HepG2 (cell line): ENCODE results near the gene SCFD2. TPM values are rescaled to one million over a fixed set of nuclear protein-coding genes. Genes with fewer than 3 reads are reported as not detected.

ENCODE experiments used
- ATAC-seq: fragments of 200-7000 bp; cut with Tn5 transposase; 3 replicates; pipeline ENCODE4 v1.9.1; 2020; ENCODE audit warnings: mild to moderate bottlenecking, moderate library complexity
- BruUV-seq: library from RNA; stranded (reverse); fragments of 400-500 nt; replicated peaks from 2 replicates; lab custom pipeline; 2021; lab: Mats Ljungman, UMichigan
- CTCF ChIA-PET: fragments of 300-600 bp; formaldehyde crosslinking; extraction: SDS; loops from one replicate; lab custom pipeline; 2021; ENCODE audit warnings: low total read pairs, inconsistent platforms, low intra/inter-chr PET ratio; lab: Yijun Ruan, JAX
- POLR2A ChIA-PET: fragments of 350-600 bp; sonication (Branson Sonifier 250); formaldehyde crosslinking; loops from one replicate; lab custom pipeline; 2020; ENCODE audit warnings: antibody characterized with exemption, inconsistent platforms; lab: Yijun Ruan, JAX
- DNase-seq: peaks from one replicate; pipeline ENCODE4 v3.0.0-alpha.2; 2015; ENCODE audit warnings: low spot score
- FAIRE-seq: peaks from 3 replicates; lab custom pipeline; 2011; peaks lifted over from hg19 to GRCh38; lab: Jason Lieb, UNC
- H2AFZ ChIP-seq: one replicate; pipeline ENCODE4 v1.6.1; 2011; ENCODE audit warnings: low read length, inconsistent platforms
- H3K27ac ChIP-seq: fragments of 300-600 bp; 3 replicates; pipeline ENCODE4 v1.8.0; 2011; ENCODE audit warnings: mixed run types, mild to moderate bottlenecking, mixed read lengths, low read length, inconsistent platforms; ENCODE audit not compliant: insufficient read depth; ENCODE audit errors: extremely low read length
- H3K27me3 ChIP-seq, 2 experiments: fragments of 200-600 bp in 1 of 2; 2 replicates in 1 of 2; 3 replicates in 1 of 2; pipeline versions ENCODE4 v1.6.0 to v1.8.0; 2011; ENCODE audit warnings: low read length in 2 of 2, mild to moderate bottlenecking in 2 of 2, moderate library complexity in 2 of 2, inconsistent platforms in 1 of 2; ENCODE audit not compliant: insufficient read depth in 2 of 2, control insufficient read depth in 1 of 2
- H3K36me3 ChIP-seq, 2 experiments: fragments of 200-600 bp in 1 of 2; replicated peaks in 1 of 2; 2 replicates in 1 of 2; 3 replicates in 1 of 2; pipeline versions ENCODE4 v1.5.1 to v1.8.0; 2011; ENCODE audit warnings: low read length in 2 of 2, inconsistent platforms in 1 of 2; ENCODE audit not compliant: insufficient read depth in 2 of 2, control insufficient read depth in 1 of 2
- H3K4me1 ChIP-seq: 2 replicates; pipeline ENCODE4 v1.5.1; 2012; ENCODE audit warnings: low read length, inconsistent platforms; ENCODE audit not compliant: insufficient read depth
- H3K4me2 ChIP-seq: 2 replicates; pipeline ENCODE4 v1.6.0; 2011; ENCODE audit warnings: low read depth, low read length, inconsistent platforms
- H3K4me3 ChIP-seq, 3 experiments: fragments of 200-600 bp in 1 of 3; sonication (generic), shearing (Covaris generic) in 1 of 3; replicated peaks in 1 of 3; 2 replicates each; pipeline ENCODE4 v1.5.1; 2011 to 2016; ENCODE audit warnings: low read length in 3 of 3, inconsistent platforms in 2 of 3, low read depth in 2 of 3, mild to moderate bottlenecking in 2 of 3, control low read depth in 1 of 3, mixed read lengths in 1 of 3; ENCODE audit not compliant: insufficient read depth in 1 of 3
- H3K79me2 ChIP-seq: one replicate; pipeline ENCODE4 v1.6.1; 2011; ENCODE audit warnings: low read length, inconsistent platforms; ENCODE audit not compliant: insufficient read depth
- H3K9ac ChIP-seq: 2 replicates; pipeline ENCODE4 v1.6.0; 2011; ENCODE audit warnings: mild to moderate bottlenecking, low read depth, low read length, inconsistent platforms; ENCODE audit not compliant: insufficient read depth
- H3K9me3 ChIP-seq: 2 replicates; pipeline ENCODE4 v1.5.1; 2012; ENCODE audit warnings: mild to moderate bottlenecking, low read length
- H4K20me1 ChIP-seq: 2 replicates; pipeline ENCODE4 v1.6.0; 2011; ENCODE audit warnings: inconsistent platforms, mild to moderate bottlenecking, low read length, moderate library complexity; ENCODE audit not compliant: insufficient read depth
- MED1 ChIP-seq: sonication (generic); formaldehyde crosslinking; IDR thresholded peaks from 2 replicates; pipeline ENCODE4 v1.4.0; 2020; ENCODE audit warnings: missing genetic modification reagents
- NFYB ChIP-seq: sonication (generic); formaldehyde crosslinking; IDR thresholded peaks from 2 replicates; pipeline ENCODE4 v1.4.0; 2020; ENCODE audit warnings: missing genetic modification reagents
- ONECUT2 ChIP-seq: sonication (generic); formaldehyde crosslinking; IDR thresholded peaks from 2 replicates; pipeline ENCODE4 v1.4.0; 2020; ENCODE audit warnings: missing genetic modification reagents
- SRSF4 ChIP-seq: fragments of 200-400 bp; formaldehyde crosslinking; IDR thresholded peaks from one replicate; pipeline ENCODE4 v1.6.1; 2018; ENCODE audit warnings: mild to moderate bottlenecking, low read depth, low read length, moderate library complexity; ENCODE audit not compliant: poor library complexity, severe bottlenecking
- THAP11 ChIP-seq: IDR thresholded peaks from 2 replicates; pipeline ENCODE4 v1.6.1; 2016; ENCODE audit warnings: missing biosample characterization, missing genetic modification reagents
- ZNF251 ChIP-seq: sonication (generic); formaldehyde crosslinking; IDR thresholded peaks from 2 replicates; pipeline ENCODE4 v1.9.0; 2021; ENCODE audit warnings: mild to moderate bottlenecking, missing genetic modification reagents
- ZNF296 ChIP-seq: sonication (generic); formaldehyde crosslinking; conservative IDR thresholded peaks from 2 replicates; pipeline ENCODE4 v1.5.0; 2020; ENCODE audit warnings: mild to moderate bottlenecking, missing genetic modification reagents
- ZNF75D ChIP-seq: sonication (generic); formaldehyde crosslinking; IDR thresholded peaks from 2 replicates; pipeline ENCODE4 v1.8.1; 2023; ENCODE audit warnings: missing genetic modification reagents, mild to moderate bottlenecking, borderline replicate concordance
- WGBS: methylation state at CpG from one replicate; pipeline ENCODE4 v1.1.6; 2017; ENCODE audit warnings: low lambda C conversion rate; 5-methylcytosine and 5-hydroxymethylcytosine counted together
- in situ Hi-C: cut with HindIII; loops from 2 replicates; pipeline ENCODE4 v1.10.0; 2017; ENCODE audit warnings: low pct_unique_long_range_greater_than_20kb; ENCODE audit not compliant: extremely low pct_ligation_motif_present
- intact Hi-C: fragments of 100-400 bp; cut with micrococcal nuclease; formaldehyde crosslinking; loops from one replicate; pipeline ENCODE4 v1.10.0; 2022; ENCODE audit not compliant: unreplicated experiment
- polyA plus RNA-seq, 8 experiments: library from polyadenylated mRNA; depleted of rRNA in 3 of 8; stranded (reverse) in 7 of 8; unstranded in 1 of 8; fragments of >200 nt; fragmentation: Illumina TruSeq in 4 of 8; extraction: Trizol in 4 of 8; gene quantifications; 2 replicates each; pipeline versions ENCODE4 v1.2.1 to v1.2.3, GENCODE V29; 2011 to 2016; ENCODE audit warnings: low read depth in 4 of 8, missing spikeins in 1 of 8, mixed read lengths in 1 of 8; ENCODE audit not compliant: insufficient read depth in 1 of 8
- total RNA-seq, 5 experiments: library from RNA; depleted of rRNA; stranded (reverse); fragments of >200 nt; fragmentation: Illumina TruSeq; extraction: Trizol; gene quantifications; 2 replicates each; pipeline ENCODE4 v1.2.3, GENCODE V29; 2016; ENCODE audit warnings: low read depth in 1 of 5
- TF ChIP-seq, protein P1 (sequence below), 2 experiments: fragments of 450-650 bp in 1 of 2; sonication (generic) in 1 of 2; formaldehyde crosslinking; IDR thresholded peaks; 2 replicates each; pipeline versions ENCODE4 v1.5.0 to v1.8.0; 2020 to 2022; ENCODE audit warnings: mild to moderate bottlenecking in 1 of 2, missing genetic modification reagents in 1 of 2
- TF ChIP-seq, protein P2 (sequence below), 2 experiments: sonication (generic) in 1 of 2; formaldehyde crosslinking in 1 of 2; IDR thresholded peaks; 2 replicates each; pipeline versions ENCODE4 v1.6.1 to v1.9.0; 2014 to 2022; ENCODE audit warnings: antibody characterized with exemption in 1 of 2, borderline replicate concordance in 1 of 2, inconsistent platforms in 1 of 2, low read depth in 1 of 2, missing genetic modification reagents in 1 of 2
- TF ChIP-seq, protein P3 (sequence below): sonication (generic); formaldehyde crosslinking; IDR thresholded peaks from 2 replicates; pipeline ENCODE4 v1.8.0; 2022; ENCODE audit warnings: missing genetic modification reagents, mild to moderate bottlenecking, inconsistent platforms, borderline replicate concordance
- TF ChIP-seq, protein P4 (sequence below): sonication (generic); formaldehyde crosslinking; IDR thresholded peaks from 2 replicates; pipeline ENCODE4 v1.5.0; 2020; ENCODE audit warnings: mild to moderate bottlenecking, missing genetic modification reagents

The SCFD2 gene
- total and polyA plus RNA-seq, 2 of the 13 experiments (the other 11 are each of a cell fraction or from before 2014, with no cell fraction given), result 4.6 to 15.6 TPM

DNA sequence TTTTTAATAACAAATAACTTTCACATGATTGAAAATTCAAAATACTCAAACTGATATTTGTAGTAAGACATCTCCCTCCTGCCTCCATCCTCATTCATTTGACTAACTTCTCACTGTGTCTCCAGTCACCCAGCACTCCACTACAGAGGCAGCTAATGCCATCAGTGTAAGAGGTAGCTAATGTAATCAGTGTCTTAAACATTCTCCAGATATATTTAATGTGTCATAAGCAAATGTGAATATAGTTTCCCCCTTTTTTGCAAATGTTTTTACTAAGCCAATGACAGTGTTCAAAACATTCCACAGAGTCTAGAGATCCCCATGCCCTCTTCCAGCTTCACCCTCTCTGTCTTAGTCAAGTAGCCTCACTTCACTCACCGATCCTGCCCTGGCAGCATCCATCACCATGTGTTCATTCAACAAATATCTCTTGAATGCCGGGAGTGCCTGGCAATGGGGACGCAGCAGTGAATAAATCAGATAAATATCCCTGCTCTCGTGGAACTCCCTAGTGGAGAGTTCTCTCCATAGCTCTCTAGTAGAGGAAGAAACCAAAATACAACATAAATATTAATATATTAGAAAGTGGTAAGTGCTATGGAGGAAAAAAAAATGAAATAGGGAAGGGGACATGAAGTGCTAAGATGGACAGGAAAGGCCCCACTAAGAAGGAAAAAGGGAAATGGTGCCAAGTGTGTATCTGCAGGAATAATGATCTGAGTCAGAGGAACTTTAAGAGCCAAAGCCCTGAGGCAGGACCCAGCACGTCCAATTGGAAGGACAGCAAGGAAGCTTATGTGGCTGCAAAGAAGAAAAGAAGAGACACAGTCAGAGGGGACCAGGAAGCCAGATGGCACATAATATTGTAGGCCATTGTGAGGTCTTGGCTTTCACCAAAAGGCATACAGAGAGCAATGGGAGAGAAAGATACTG, 18.7 kb downstream of the SCFD2 start:
- Histone ChIP-seq H3K36me3 (peaks cover 0 to 3% of the 10 kb centered on the region in 2 experiments; a peak in 1 of 5 replicates), H3K4me3 (no peak overlapping the region), H3K4me1 (no peaks in the 10 kb centered on the region), H3K27ac (no peak overlapping the region), H3K9me3 (no peaks in the 10 kb centered on the region), H3K9ac (no peak overlapping the region), H2AFZ (no peak overlapping the region), H3K4me2 (no peak overlapping the region), H3K27me3 (no peaks in the 10 kb centered on the region), H4K20me1 (no peaks in the 10 kb centered on the region), H3K79me2 (no peaks in the 10 kb centered on the region)
- TF ChIP-seq NFYB (CRISPR knock-in tag), result no peak
- TF ChIP-seq ONECUT2 (CRISPR knock-in tag), result no peak
- TF ChIP-seq ZNF296 (CRISPR knock-in tag), result no peak
- TF ChIP-seq MED1, result no peak
- TF ChIP-seq, protein P1, sequence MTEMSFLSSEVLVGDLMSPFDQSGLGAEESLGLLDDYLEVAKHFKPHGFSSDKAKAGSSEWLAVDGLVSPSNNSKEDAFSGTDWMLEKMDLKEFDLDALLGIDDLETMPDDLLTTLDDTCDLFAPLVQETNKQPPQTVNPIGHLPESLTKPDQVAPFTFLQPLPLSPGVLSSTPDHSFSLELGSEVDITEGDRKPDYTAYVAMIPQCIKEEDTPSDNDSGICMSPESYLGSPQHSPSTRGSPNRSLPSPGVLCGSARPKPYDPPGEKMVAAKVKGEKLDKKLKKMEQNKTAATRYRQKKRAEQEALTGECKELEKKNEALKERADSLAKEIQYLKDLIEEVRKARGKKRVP (CRISPR knock-in tag; IDR thresholded peaks at IDR 0.05), result no peak
- TF ChIP-seq, protein P2, sequence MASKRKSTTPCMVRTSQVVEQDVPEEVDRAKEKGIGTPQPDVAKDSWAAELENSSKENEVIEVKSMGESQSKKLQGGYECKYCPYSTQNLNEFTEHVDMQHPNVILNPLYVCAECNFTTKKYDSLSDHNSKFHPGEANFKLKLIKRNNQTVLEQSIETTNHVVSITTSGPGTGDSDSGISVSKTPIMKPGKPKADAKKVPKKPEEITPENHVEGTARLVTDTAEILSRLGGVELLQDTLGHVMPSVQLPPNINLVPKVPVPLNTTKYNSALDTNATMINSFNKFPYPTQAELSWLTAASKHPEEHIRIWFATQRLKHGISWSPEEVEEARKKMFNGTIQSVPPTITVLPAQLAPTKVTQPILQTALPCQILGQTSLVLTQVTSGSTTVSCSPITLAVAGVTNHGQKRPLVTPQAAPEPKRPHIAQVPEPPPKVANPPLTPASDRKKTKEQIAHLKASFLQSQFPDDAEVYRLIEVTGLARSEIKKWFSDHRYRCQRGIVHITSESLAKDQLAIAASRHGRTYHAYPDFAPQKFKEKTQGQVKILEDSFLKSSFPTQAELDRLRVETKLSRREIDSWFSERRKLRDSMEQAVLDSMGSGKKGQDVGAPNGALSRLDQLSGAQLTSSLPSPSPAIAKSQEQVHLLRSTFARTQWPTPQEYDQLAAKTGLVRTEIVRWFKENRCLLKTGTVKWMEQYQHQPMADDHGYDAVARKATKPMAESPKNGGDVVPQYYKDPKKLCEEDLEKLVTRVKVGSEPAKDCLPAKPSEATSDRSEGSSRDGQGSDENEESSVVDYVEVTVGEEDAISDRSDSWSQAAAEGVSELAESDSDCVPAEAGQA (IDR thresholded peaks at IDR 0.05; ENCODE audit: low read depth), result no peak
- TF ChIP-seq, protein P2 (CRISPR knock-in tag; IDR thresholded peaks at IDR 0.05; ENCODE audit: borderline replicate concordance), result no peak
- no peak for TF ChIP-seq SRSF4
- TF ChIP-seq THAP11 (CRISPR knock-in tag), result no peak
- TF ChIP-seq, protein P3, sequence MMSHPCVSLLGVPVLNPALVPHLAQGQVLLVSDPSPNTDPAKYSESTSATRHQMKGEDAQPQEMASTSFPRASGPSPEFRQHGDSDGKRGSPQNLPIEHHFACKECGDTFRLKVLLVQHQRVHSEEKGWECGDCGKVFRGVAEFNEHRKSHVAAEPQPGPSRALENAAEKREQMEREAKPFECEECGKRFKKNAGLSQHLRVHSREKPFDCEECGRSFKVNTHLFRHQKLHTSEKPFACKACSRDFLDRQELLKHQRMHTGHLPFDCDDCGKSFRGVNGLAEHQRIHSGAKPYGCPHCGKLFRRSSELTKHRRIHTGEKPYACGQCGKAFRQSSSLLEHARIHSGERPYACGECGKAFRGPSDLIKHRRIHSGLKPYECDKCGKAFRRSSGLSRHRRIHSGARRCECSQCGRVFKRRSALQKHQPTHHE (CRISPR knock-in tag), result no peak
- no peak for TF ChIP-seq ZNF75D
- TF ChIP-seq, protein P4, sequence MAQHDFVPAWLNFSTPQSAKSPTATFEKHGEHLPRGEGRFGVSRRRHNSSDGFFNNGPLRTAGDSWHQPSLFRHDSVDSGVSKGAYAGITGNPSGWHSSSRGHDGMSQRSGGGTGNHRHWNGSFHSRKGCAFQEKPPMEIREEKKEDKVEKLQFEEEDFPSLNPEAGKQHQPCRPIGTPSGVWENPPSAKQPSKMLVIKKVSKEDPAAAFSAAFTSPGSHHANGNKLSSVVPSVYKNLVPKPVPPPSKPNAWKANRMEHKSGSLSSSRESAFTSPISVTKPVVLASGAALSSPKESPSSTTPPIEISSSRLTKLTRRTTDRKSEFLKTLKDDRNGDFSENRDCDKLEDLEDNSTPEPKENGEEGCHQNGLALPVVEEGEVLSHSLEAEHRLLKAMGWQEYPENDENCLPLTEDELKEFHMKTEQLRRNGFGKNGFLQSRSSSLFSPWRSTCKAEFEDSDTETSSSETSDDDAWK (CRISPR knock-in tag), result no peak
- TF ChIP-seq ZNF251, result no peak
- POLR2A ChIA-PET, result no interaction called here
- intact Hi-C loops (no loop called here), in situ Hi-C loops (no loop called here)
- DNase-seq (no peak), ATAC-seq (no peak), FAIRE-seq (no peak)
- CTCF ChIA-PET, result no interaction called here
- no TSS peak for BruUV-seq
- WGBS, result 93% methylated on average over 5 of the region's 5 CpGs
